Measurements from ENCODE around the gene CCL18. TPM values are rescaled to one million over a fixed set of nuclear protein-coding genes. Genes with fewer than 3 reads are reported as not detected.

The CCL18 gene
- total RNA-seq (2021; fragmentation: NEBNext Ultra II Directional; extraction: Animal tissue kit (Norgen Biotek cat#: 25700)) = not detected in 2 replicates
- polyA plus RNA-seq (2011; rRNA removed) = not detected in 2 replicates
- not detected for polyA plus RNA-seq (2011; cell fraction: cytosol; rRNA removed)
- not detected for polyA plus RNA-seq (2011; cell fraction: nucleus; rRNA removed)
- not detected in 4 replicates for polyA plus RNA-seq (2012, experiment 1 of 2)
- not detected for polyA plus RNA-seq (2012, experiment 2 of 2)
- polyA plus RNA-seq (2013, experiment 1 of 2) = not detected
- polyA plus RNA-seq (2013, experiment 2 of 2) = not detected
- polyA minus RNA-seq (2011; rRNA and poly(A)+ RNA removed) = not detected in 2 replicates
- polyA minus RNA-seq (2011; cell fraction: cytosol; rRNA and poly(A)+ RNA removed) = not detected
- polyA minus RNA-seq (2011; cell fraction: nucleus; rRNA and poly(A)+ RNA removed) = not detected
- long read RNA-seq, experiment 1 = 0 reads
- long read RNA-seq, experiment 2 = 0 reads

GRCh38 chr17:36063786-36064541 lies at the start of gene CCL18:
Gene CCL18, plus strand, starts transcription at chr17:36064272. Its CDS starts 71 bp downstream, at chr17:36064343.
- Histone ChIP-seq H2AK5ac (ENCODE audit: low read depth, low read length) (no peak within 1 kb of the TSS), H3K18ac (ENCODE audit: extremely low read depth, low read length) (no peak within 1 kb of the TSS), H2BK12ac (ENCODE audit: low read depth, low read length) (no peak within 1 kb of the TSS), H4K8ac (ENCODE audit: extremely low read depth, insufficient read depth, low read length) (no peak within 1 kb of the TSS), H3K79me2 (ENCODE audit: control insufficient read depth in 1 of 2, insufficient read depth in 2 of 2, low read length in 2 of 2) (no peaks in the 10 kb centered on the region), H3K4me3 (ENCODE audit: extremely low read depth in 1 of 4, insufficient read depth in 2 of 4, low read depth in 3 of 4, low read length in 4 of 4) (no peak within 1 kb of the TSS), H3K14ac (ENCODE audit: insufficient read length) (no peak within 1 kb of the TSS), H4K20me1 (replicated peaks in 1 of 2; ENCODE audit: control insufficient read depth in 1 of 2, insufficient read depth in 2 of 2, low read length in 2 of 2) (no peaks in the 10 kb centered on the region), H2BK120ac (replicated peaks; ENCODE audit: low read depth, low read length) (no peak within 1 kb of the TSS), H4K91ac (replicated peaks; ENCODE audit: insufficient read length, low read length) (no peak within 1 kb of the TSS), H4K5ac (ENCODE audit: insufficient read length, low read depth, low read length) (no peak within 1 kb of the TSS), H3K23ac (ENCODE audit: insufficient read length) (no peak within 1 kb of the TSS), H3K4ac (replicated peaks; ENCODE audit: insufficient read length, low read depth, low read length) (no peak within 1 kb of the TSS), H2BK5ac (ENCODE audit: low read depth, low read length) (no peak within 1 kb of the TSS), H3K27me3 (replicated peaks in 1 of 4; ENCODE audit: control insufficient read depth in 3 of 4, extremely low read depth in 1 of 4, insufficient read depth in 3 of 4, low read length in 3 of 4) (no peaks in the 10 kb centered on the region; a peak in 1 of 7 replicates), H2BK15ac (ENCODE audit: low read length) (no peak within 1 kb of the TSS), H3K4me1 (replicated peaks in 1 of 4; ENCODE audit: control insufficient read depth in 3 of 4, insufficient read depth in 4 of 4, low read length in 3 of 4) (no peaks in the 10 kb centered on the region), H3K23me2 (ENCODE audit: low read depth, low read length) (no peaks in the 10 kb centered on the region), H2BK20ac (ENCODE audit: low read length) (no peak within 1 kb of the TSS), H3K9ac (replicated peaks in 1 of 4; ENCODE audit: extremely low read depth in 1 of 4, low read depth in 3 of 4, low read length in 3 of 4) (no peak within 1 kb of the TSS), H2AFZ (ENCODE audit: low read length) (no peak within 1 kb of the TSS), H3K4me2 (ENCODE audit: insufficient read depth in 1 of 2, low read depth in 2 of 2, low read length in 2 of 2) (no peak within 1 kb of the TSS), H3K27ac (ENCODE audit: low read depth, low read length) (no peak within 1 kb of the TSS), H3K36me3 (ENCODE audit: control insufficient read depth in 2 of 4, insufficient read depth in 4 of 4, low read length in 3 of 4) (no peaks in the 10 kb centered on the region), H3K56ac (replicated peaks; ENCODE audit: insufficient read length, low read depth, low read length) (no peak within 1 kb of the TSS), H3K9me3 (ENCODE audit: insufficient read depth in 2 of 2, low read depth in 1 of 2, low read length in 1 of 2) (no peaks in the 10 kb centered on the region), H3K79me1 (ENCODE audit: low read depth, low read length) (no peaks in the 10 kb centered on the region)
- WGBS, 2 experiments (ENCODE audit: extremely low coverage in 1 of 2, insufficient coverage in 1 of 2, insufficient read length in 1 of 2, insufficient replicate concordance in 2 of 2, low coverage in 1 of 2, low lambda C conversion rate in 2 of 2, missing lambda C conversion rate in 1 of 2) = 80% methylated on average over 5 of the region's 5 CpGs; no CpG with 5 or more reads in 1 of the 2 experiments
- POLR2A ChIA-PET (ENCODE audit: partially characterized antibody) = no interaction called here
- DNase-seq (ENCODE audit: low read depth in 1 of 2, low spot score in 2 of 2) = no peak
- no peak for FAIRE-seq
- CTCF ChIA-PET (ENCODE audit: partially characterized antibody) = interaction anchor here (1.0 kb wide), 1 partner anchor 9 kb away, joined by 6 read pairs; no protein-coding TSS in a partner anchor
- TF ChIP-seq PHF8 (conservative IDR thresholded peaks at IDR 0.05; ENCODE audit: low read depth, low read length) (no peak), SUZ12 (IDR thresholded peaks at IDR 0.05; ENCODE audit: low read length) (no peak), CHD1 (IDR thresholded peaks at IDR 0.05; ENCODE audit: low read depth, low read length) (no peak), SP1 (IDR thresholded peaks at IDR 0.05; ENCODE audit: low read depth, low read length) (no peak), HDAC2 (IDR thresholded peaks at IDR 0.05; ENCODE audit: borderline replicate concordance in 1 of 2, low read depth in 2 of 2, low read length in 2 of 2) (no peak), KDM1A (IDR thresholded peaks at IDR 0.05; ENCODE audit: borderline replicate concordance, low read length) (no peak), TBP (IDR thresholded peaks at IDR 0.05; ENCODE audit: low read depth, low read length) (no peak), RAD21 (IDR thresholded peaks at IDR 0.05 in 1 of 2, conservative IDR thresholded peaks at IDR 0.05 in 1 of 2; ENCODE audit: low read depth in 2 of 2, low read length in 2 of 2) (no peak)
- TF ChIP-seq, protein P1, sequence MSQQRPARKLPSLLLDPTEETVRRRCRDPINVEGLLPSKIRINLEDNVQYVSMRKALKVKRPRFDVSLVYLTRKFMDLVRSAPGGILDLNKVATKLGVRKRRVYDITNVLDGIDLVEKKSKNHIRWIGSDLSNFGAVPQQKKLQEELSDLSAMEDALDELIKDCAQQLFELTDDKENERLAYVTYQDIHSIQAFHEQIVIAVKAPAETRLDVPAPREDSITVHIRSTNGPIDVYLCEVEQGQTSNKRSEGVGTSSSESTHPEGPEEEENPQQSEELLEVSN (IDR thresholded peaks at IDR 0.05) = no peak

Data from H1 (cell line).